ENCODE data around the gene INPP1.

DNA sequence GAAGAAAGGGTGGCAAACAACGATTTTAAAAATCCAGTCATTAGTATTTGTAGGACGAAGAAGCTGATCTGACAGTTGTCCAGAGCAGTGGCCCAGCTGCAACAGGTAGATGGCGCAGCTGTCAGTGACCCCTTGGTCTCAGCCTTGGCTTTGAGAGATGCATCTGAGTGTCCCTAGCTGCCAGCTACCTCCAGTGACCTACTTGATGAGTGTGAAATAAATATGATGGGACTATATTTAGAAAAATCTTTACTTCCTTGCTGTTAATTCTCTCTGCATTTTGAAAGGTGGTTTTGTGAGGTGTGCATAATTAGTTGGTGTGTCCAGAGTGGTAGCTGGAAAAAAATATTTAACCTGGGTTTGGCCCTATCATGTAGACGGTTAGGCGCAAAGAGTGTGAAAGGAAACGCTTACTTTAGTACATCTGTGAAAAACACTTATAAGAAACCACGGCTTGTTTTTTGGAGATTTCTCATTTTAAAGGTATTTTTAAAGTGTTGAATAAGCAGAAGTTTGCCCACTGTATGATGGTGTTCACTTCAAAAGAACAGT, 963 bp downstream of the INPP1 start:
- TF ChIP-seq, protein P1, sequence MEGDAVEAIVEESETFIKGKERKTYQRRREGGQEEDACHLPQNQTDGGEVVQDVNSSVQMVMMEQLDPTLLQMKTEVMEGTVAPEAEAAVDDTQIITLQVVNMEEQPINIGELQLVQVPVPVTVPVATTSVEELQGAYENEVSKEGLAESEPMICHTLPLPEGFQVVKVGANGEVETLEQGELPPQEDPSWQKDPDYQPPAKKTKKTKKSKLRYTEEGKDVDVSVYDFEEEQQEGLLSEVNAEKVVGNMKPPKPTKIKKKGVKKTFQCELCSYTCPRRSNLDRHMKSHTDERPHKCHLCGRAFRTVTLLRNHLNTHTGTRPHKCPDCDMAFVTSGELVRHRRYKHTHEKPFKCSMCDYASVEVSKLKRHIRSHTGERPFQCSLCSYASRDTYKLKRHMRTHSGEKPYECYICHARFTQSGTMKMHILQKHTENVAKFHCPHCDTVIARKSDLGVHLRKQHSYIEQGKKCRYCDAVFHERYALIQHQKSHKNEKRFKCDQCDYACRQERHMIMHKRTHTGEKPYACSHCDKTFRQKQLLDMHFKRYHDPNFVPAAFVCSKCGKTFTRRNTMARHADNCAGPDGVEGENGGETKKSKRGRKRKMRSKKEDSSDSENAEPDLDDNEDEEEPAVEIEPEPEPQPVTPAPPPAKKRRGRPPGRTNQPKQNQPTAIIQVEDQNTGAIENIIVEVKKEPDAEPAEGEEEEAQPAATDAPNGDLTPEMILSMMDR (conservative IDR thresholded peaks at IDR 0.05), result peak; percentile 35
- TF ChIP-seq ZFX (IDR thresholded peaks at IDR 0.05), result no peak

Measured in C4-2B (cell line).